ENCODE results near the gene MAPK14. TPM values are rescaled to one million over a fixed set of nuclear protein-coding genes. Genes with fewer than 3 reads are reported as not detected.

Gene MAPK14
- total and polyA plus RNA-seq, 8 donors, result 52.9 to 84.1 (median 68.3) TPM

GRCh38 chr6:36070252-36070651 lies 42.6 kb downstream of the MAPK14 start:
- H3K27me3 ChIP-seq, result no peaks in the 10 kb centered on the region
- H3K36me3 ChIP-seq, result peaks cover 0 to 3% of the 10 kb centered on the region in 2 donors
- no peak overlapping the region for H3K4me3 ChIP-seq
- H3K4me1 ChIP-seq, result peaks cover 9 to 53% of the 10 kb centered on the region in 2 donors
- H3K27ac ChIP-seq, result no peak overlapping the region
- TF ChIP-seq CTCF (IDR thresholded peaks at IDR 0.05), result no peak
- ATAC-seq, result no peak
- intact Hi-C loops (cut with DNase I), result no loop called here
- no peak for DNase-seq
- H3K9me3 ChIP-seq, result no peaks in the 10 kb centered on the region

- no peak overlapping the region for H3K4me3 ChIP-seq
- no peak overlapping the region for H3K27ac ChIP-seq
- peaks cover 9 to 45% of the 10 kb centered on the region in 2 donors for H3K4me1 ChIP-seq
- no peaks in the 10 kb centered on the region for H3K27me3 ChIP-seq
- no peak for TF ChIP-seq CTCF (IDR thresholded peaks at IDR 0.05)
- no peaks in the 10 kb centered on the region for H3K9me3 ChIP-seq
- intact Hi-C loops (cut with DNase I), result no loop called here
- DNase-seq (no peak), ATAC-seq (no peak)
- peaks cover 0 to 13% of the 10 kb centered on the region in 2 donors for H3K36me3 ChIP-seq
These were observed 43.7 kb downstream of the MAPK14 start for GRCh38 chr6:36071281-36071680.

- intact Hi-C loops (cut with DNase I), result no loop called here
These were observed 44.1 kb downstream of the MAPK14 start for GRCh38 chr6:36071714-36072113.

GRCh38 chr6:36072681-36073080 lies 45.1 kb downstream of the MAPK14 start:
- H3K9me3 ChIP-seq, result no peaks in the 10 kb centered on the region
- intact Hi-C loops (cut with DNase I), result no loop called here
- TF ChIP-seq CTCF (IDR thresholded peaks at IDR 0.05), result no peak
- peaks cover 0 to 27% of the 10 kb centered on the region in 2 donors for H3K36me3 ChIP-seq
- ATAC-seq (no peak), DNase-seq (no peak)
- H3K27me3 ChIP-seq, result no peaks in the 10 kb centered on the region
- peaks cover 3 to 31% of the 10 kb centered on the region in 2 donors for H3K4me1 ChIP-seq
- H3K27ac ChIP-seq, result no peak overlapping the region
- no peak overlapping the region for H3K4me3 ChIP-seq

More at GRCh38 chr6:36071714-36072113, 44.1 kb downstream of the MAPK14 start:
- peaks cover 0 to 17% of the 10 kb centered on the region in 2 donors for H3K36me3 ChIP-seq
- no peaks in the 10 kb centered on the region for H3K9me3 ChIP-seq
- ATAC-seq (no peak), DNase-seq (no peak)
- no peak overlapping the region for H3K27ac ChIP-seq
- H3K4me3 ChIP-seq, result no peak overlapping the region
- no peaks in the 10 kb centered on the region for H3K27me3 ChIP-seq
- H3K4me1 ChIP-seq, result peaks cover 4 to 41% of the 10 kb centered on the region in 2 donors
- no peak for TF ChIP-seq CTCF (IDR thresholded peaks at IDR 0.05)

- no peak overlapping the region for H3K27ac ChIP-seq
- peaks cover 3 to 22% of the 10 kb centered on the region in 2 donors for H3K4me1 ChIP-seq
- no peak for TF ChIP-seq CTCF (IDR thresholded peaks at IDR 0.05)
- H3K4me3 ChIP-seq, result no peak overlapping the region
- no peaks in the 10 kb centered on the region for H3K9me3 ChIP-seq
- no peak for ATAC-seq
- no peak for DNase-seq
- peaks cover 0 to 36% of the 10 kb centered on the region in 2 donors for H3K36me3 ChIP-seq
- intact Hi-C loops (cut with DNase I), result no loop called here
- H3K27me3 ChIP-seq, result no peaks in the 10 kb centered on the region
These were observed 46.0 kb downstream of the MAPK14 start for GRCh38 chr6:36073587-36073986.
